Activated CD8-positive, alpha-beta memory T cell treated with anti-CD3 and anti-CD28 coated beads, Interleukin-2, amount 50 U/mL, for 24 hours (primary cell): ENCODE results near the gene FCRLB.
"Not testable (repeated sequence)": the region's sequence is repeated elsewhere in the genome, so short reads cannot be mapped to it uniquely, and the experiment has no call there.

Source experiments
- DNase-seq: peaks from one replicate; pipeline ENCODE4 v3.0.0-alpha.2; 2020; ENCODE audit errors: extremely low read depth

Gene FCRLB

GRCh38 chr1:161719325-161719611 lies 2.1 kb upstream of the FCRLB start:
- DNase-seq = no peak

GRCh38 chr1:161720422-161720821 lies 922 bp upstream of the FCRLB start:
- DNase-seq = no peak

GRCh38 chr1:161721738-161722343 lies 497 bp downstream of the FCRLB start:
- DNase-seq = no peak

- DNase-seq = no peak
Measured at GRCh38 chr1:161722406-161722805, 1.1 kb downstream of the FCRLB start.

GRCh38 chr1:161723459-161724141 lies 2.3 kb downstream of the FCRLB start:
- no peak for DNase-seq

- DNase-seq = not testable (repeated sequence)
Measured at GRCh38 chr1:161725258-161725907, 4.0 kb downstream of the FCRLB start.

GRCh38 chr1:161725908-161726472 lies 4.6 kb downstream of the FCRLB start:
- DNase-seq = no peak

GRCh38 chr1:161726473-161727255 lies 5.3 kb downstream of the FCRLB start:
- DNase-seq = no peak

GRCh38 chr1:161727256-161727924 lies 6.0 kb downstream of the FCRLB start:
- DNase-seq = no peak

GRCh38 chr1:161728376-161729226 lies 7.3 kb downstream of the FCRLB start:
- DNase-seq = no peak

- no peak for DNase-seq
Measured at GRCh38 chr1:161730050-161730564, 8.8 kb downstream of the FCRLB start.

GRCh38 chr1:161731241-161731640 lies 9.9 kb downstream of the FCRLB start:
- DNase-seq = no peak

- DNase-seq = no peak
Measured at GRCh38 chr1:161731981-161732718, 10.8 kb downstream of the FCRLB start.

- DNase-seq = no peak
Measured at GRCh38 chr1:161733526-161733925, 12.2 kb downstream of the FCRLB start.

GRCh38 chr1:161735837-161736236 lies 14.5 kb downstream of the FCRLB start:
- no peak for DNase-seq

- no peak for DNase-seq
Measured at GRCh38 chr1:161736335-161736969, 15.1 kb downstream of the FCRLB start.

GRCh38 chr1:161737625-161738024 lies 16.3 kb downstream of the FCRLB start:
- DNase-seq = no peak

- no peak for DNase-seq
Measured at GRCh38 chr1:161738627-161739287, 17.4 kb downstream of the FCRLB start.
